HEK293 (cell line): ENCODE measurements around the gene PDGFB.

Experiments
- CTCF ChIA-PET: fragments of 350-600 bp; formaldehyde crosslinking; extraction: SDS; loops from one replicate; lab custom pipeline; 2021; ENCODE audit warnings: antibody characterized with exemption; lab: Yijun Ruan, JAX
- POLR2A ChIA-PET: fragments of 300-600 bp; formaldehyde crosslinking; extraction: SDS; loops from one replicate; lab custom pipeline; 2020; ENCODE audit warnings: antibody characterized with exemption, inconsistent platforms; lab: Yijun Ruan, JAX
- H3K27ac ChIP-seq: fragments of 200-500 bp; sonication (Bioruptor generic); 2 replicates; pipeline ENCODE4 v1.5.1; 2014; ENCODE audit warnings: low read depth, low read length, control low read depth, inconsistent platforms; ENCODE audit errors: extremely low read depth
- H3K36me3 ChIP-seq, 2 experiments: fragments of 200-500 bp in 1 of 2; sonication (Bioruptor generic) in 1 of 2; 1 replicate in 1 of 2; 2 replicates in 1 of 2; pipeline ENCODE4 v1.5.1; 2014 to 2017; ENCODE audit warnings: inconsistent platforms in 2 of 2, low read length in 2 of 2; ENCODE audit not compliant: control insufficient read depth in 2 of 2, insufficient read depth in 1 of 2
- H3K4me1 ChIP-seq: fragments of 200-500 bp; sonication (Bioruptor generic); 2 replicates; pipeline ENCODE4 v1.5.1; 2014; ENCODE audit warnings: mild to moderate bottlenecking, low read length, inconsistent platforms; ENCODE audit not compliant: control insufficient read depth, insufficient read depth
- H3K4me3 ChIP-seq: 2 replicates; pipeline ENCODE4 v1.5.1; 2011; ENCODE audit warnings: low read depth, mild to moderate bottlenecking, control low read depth, low read length, moderate library complexity
- H3K9me3 ChIP-seq: fragments of 200-500 bp; sonication (Bioruptor generic); 2 replicates; pipeline ENCODE4 v1.5.1; 2014; ENCODE audit warnings: low read depth, low read length, inconsistent platforms; ENCODE audit not compliant: control insufficient read depth, insufficient read depth
- BCL11A ChIP-seq: fragments of 450-650 bp; formaldehyde crosslinking; IDR thresholded peaks from 2 replicates; pipeline ENCODE4 v1.5.1; 2016; ENCODE audit warnings: low read depth, missing biosample characterization, missing genetic modification characterization
- BCL11B ChIP-seq: fragments of 450-650 bp; formaldehyde crosslinking; IDR thresholded peaks from 2 replicates; pipeline ENCODE4 v1.5.1; 2016; ENCODE audit warnings: low read depth, missing biosample characterization, missing genetic modification characterization
- ELK4 ChIP-seq: IDR thresholded peaks from 2 replicates; pipeline ENCODE4 v1.6.1; 2011; ENCODE audit warnings: mild to moderate bottlenecking, low read depth, low read length, borderline replicate concordance
- GLIS2 ChIP-seq: fragments of 450-650 bp; formaldehyde crosslinking; IDR thresholded peaks from 2 replicates; pipeline ENCODE4 v1.5.1; 2016; ENCODE audit warnings: missing biosample characterization, missing genetic modification characterization
- PRDM6 ChIP-seq: fragments of 450-650 bp; formaldehyde crosslinking; IDR thresholded peaks from 2 replicates; pipeline ENCODE4 v1.5.1; 2017; ENCODE audit warnings: missing biosample characterization, missing genetic modification characterization
- SETDB1 ChIP-seq: IDR thresholded peaks from one replicate; pipeline ENCODE4 v1.6.1; 2017; ENCODE audit warnings: mild to moderate bottlenecking, low read length, moderate library complexity, mixed read lengths; ENCODE audit not compliant: insufficient read length
- ZBTB20 ChIP-seq: fragments of 450-650 bp; formaldehyde crosslinking; IDR thresholded peaks from 2 replicates; pipeline ENCODE4 v1.5.1; 2016; ENCODE audit warnings: missing biosample characterization, missing genetic modification characterization
- ZNF121 ChIP-seq: fragments of 450-650 bp; formaldehyde crosslinking; IDR thresholded peaks from 2 replicates; pipeline ENCODE4 v1.5.1; 2016; ENCODE audit warnings: missing biosample characterization, missing genetic modification characterization
- ZNF292 ChIP-seq: fragments of 450-650 bp; formaldehyde crosslinking; IDR thresholded peaks from 2 replicates; pipeline ENCODE4 v1.5.1; 2016; ENCODE audit warnings: low read depth, missing biosample characterization, missing genetic modification characterization, borderline replicate concordance
- ZNF398 ChIP-seq: fragments of 450-650 bp; formaldehyde crosslinking; IDR thresholded peaks from 2 replicates; pipeline ENCODE4 v1.5.1; 2017; ENCODE audit warnings: missing biosample characterization, missing genetic modification characterization
- ZNF416 ChIP-seq: fragments of 450-650 bp; formaldehyde crosslinking; IDR thresholded peaks from 2 replicates; pipeline ENCODE4 v1.5.1; 2016; ENCODE audit warnings: missing biosample characterization, missing genetic modification characterization
- ZNF433 ChIP-seq: fragments of 450-650 bp; formaldehyde crosslinking; IDR thresholded peaks from 2 replicates; pipeline ENCODE4 v1.5.1; 2016; ENCODE audit warnings: missing biosample characterization, missing genetic modification characterization, low read depth
- ZNF449 ChIP-seq: fragments of 450-650 bp; formaldehyde crosslinking; IDR thresholded peaks from 2 replicates; pipeline ENCODE4 v1.5.1; 2017; ENCODE audit warnings: missing biosample characterization, mild to moderate bottlenecking, missing genetic modification characterization, moderate library complexity
- ZNF571 ChIP-seq: fragments of 450-650 bp; formaldehyde crosslinking; IDR thresholded peaks from 2 replicates; pipeline ENCODE4 v1.5.0; 2017; ENCODE audit warnings: missing biosample characterization, missing genetic modification characterization
- ZNF610 ChIP-seq: fragments of 450-650 bp; formaldehyde crosslinking; IDR thresholded peaks from 2 replicates; pipeline ENCODE4 v1.5.1; 2016; ENCODE audit warnings: missing biosample characterization, missing genetic modification characterization, borderline replicate concordance
- ZNF670 ChIP-seq: fragments of 450-650 bp; formaldehyde crosslinking; IDR thresholded peaks from 2 replicates; pipeline ENCODE4 v1.5.1; 2016; ENCODE audit warnings: missing biosample characterization, missing genetic modification characterization, low read depth
- ZNF692 ChIP-seq: fragments of 450-650 bp; formaldehyde crosslinking; IDR thresholded peaks from 2 replicates; pipeline ENCODE4 v1.5.1; 2016; ENCODE audit warnings: missing biosample characterization, missing genetic modification characterization
- ZSCAN18 ChIP-seq: fragments of 450-650 bp; formaldehyde crosslinking; IDR thresholded peaks from 2 replicates; pipeline ENCODE4 v1.5.1; 2016; ENCODE audit warnings: missing biosample characterization, missing genetic modification characterization
- ZSCAN30 ChIP-seq: fragments of 450-650 bp; IDR thresholded peaks from 2 replicates; pipeline ENCODE4 v1.5.1; 2018; ENCODE audit warnings: missing biosample characterization, mild to moderate bottlenecking, missing genetic modification characterization, moderate library complexity
- ZSCAN5A ChIP-seq: fragments of 450-650 bp; formaldehyde crosslinking; IDR thresholded peaks from 2 replicates; pipeline ENCODE4 v1.5.1; 2016; ENCODE audit warnings: missing biosample characterization, missing genetic modification characterization

The PDGFB gene

GRCh38 chr22:39289533-39289932, 44.8 kb upstream of the PDGFB start:
- H3K36me3 ChIP-seq = no peaks in the 10 kb centered on the region
- POLR2A ChIA-PET = no interaction called here
- H3K9me3 ChIP-seq = no peaks in the 10 kb centered on the region
- 0 out of 2 replicates have a peak, but pooled peaks cover 4% of the 10 kb centered on the region for H3K4me1 ChIP-seq
- no peak for TF ChIP-seq ZSCAN30 (tag by site-specific recombination)
- TF ChIP-seq GLIS2 (tag by site-specific recombination) = 0 out of 2 replicates have a peak, but pooled peaks have one; percentile 46
- no peak for TF ChIP-seq PRDM6
- TF ChIP-seq ZSCAN5A (tag by site-specific recombination) = no peak
- TF ChIP-seq ZNF571 (tag by site-specific recombination) = no peak
- no peak for TF ChIP-seq ZNF692 (tag by site-specific recombination)
- no peak for TF ChIP-seq BCL11B (tag by site-specific recombination)
- CTCF ChIA-PET = interaction anchor here (0.7 kb wide), 1 partner anchor 114 kb away, joined by 3 read pairs; no protein-coding TSS in a partner anchor
- H3K27ac ChIP-seq = no peak overlapping the region
- no peak overlapping the region for H3K4me3 ChIP-seq

GRCh38 chr22:39288135-39288898, 43.5 kb upstream of the PDGFB start:
- H3K27ac ChIP-seq = no peak overlapping the region
- TF ChIP-seq ZNF610 (tag by site-specific recombination) (no peak), ZSCAN5A (tag by site-specific recombination) (no peak), ZNF433 (tag by site-specific recombination) (no peak), ELK4 (no peak), ZNF449 (tag by site-specific recombination) (no peak), SETDB1 (no peak), ZNF292 (tag by site-specific recombination) (no peak), ZNF398 (no peak), BCL11A (tag by site-specific recombination) (no peak), ZNF416 (tag by site-specific recombination) (no peak), ZBTB20 (no peak), ZNF670 (no peak), ZNF121 (tag by site-specific recombination) (peak; percentile 83), ZSCAN18 (tag by site-specific recombination) (no peak)

More at GRCh38 chr22:39288135-39288898, 43.5 kb upstream of the PDGFB start:
- Histone ChIP-seq H3K36me3 (no peaks in the 10 kb centered on the region), H3K4me1 (0 out of 2 replicates have a peak, but pooled peaks cover 4% of the 10 kb centered on the region), H3K9me3 (no peaks in the 10 kb centered on the region), H3K4me3 (no peak overlapping the region)
- ChIA-PET POLR2A (no interaction called here), CTCF (interaction anchor here (0.7 to 1.1 kb wide), 2 partner anchors 18 kb away, joined by 3 to 4 read pairs; no protein-coding TSS in a partner anchor)
